K562 (cell line): ENCODE results near the gene GCC1. TPM values are rescaled to one million over a fixed set of nuclear protein-coding genes. Genes with fewer than 3 reads are reported as not detected.

ENCODE experiments used
- ATF1 ChIP-seq, 2 experiments: fragments of 450-650 bp in 1 of 2; IDR thresholded peaks; 2 replicates each; pipeline ENCODE4 v1.6.1; 2016; ENCODE audit warnings: missing compliant biosample characterization in 1 of 2, missing genetic modification characterization in 1 of 2
- EP300 ChIP-seq: IDR thresholded peaks from 2 replicates; pipeline ENCODE4 v1.6.1; 2012; ENCODE audit warnings: low read length, improper control_type of control experiment
- ETV6 ChIP-seq, 3 experiments: fragments of 150-350 bp in 1 of 3; sonication (generic) in 1 of 3; formaldehyde crosslinking in 1 of 3; IDR thresholded peaks; 2 replicates each; pipeline versions ENCODE4 v1.6.1 to v1.8.0; 2014 to 2022; ENCODE audit warnings: borderline replicate concordance in 2 of 3, low read depth in 2 of 3, antibody characterized with exemption in 1 of 3, low read length in 1 of 3, mild to moderate bottlenecking in 1 of 3, missing genetic modification reagents in 1 of 3
- FOXO4 ChIP-seq: fragments of 450-650 bp; formaldehyde crosslinking; IDR thresholded peaks from 2 replicates; pipeline ENCODE4 v1.4.0; 2020; ENCODE audit warnings: mild to moderate bottlenecking, moderate library complexity
- HDGF ChIP-seq: fragments of 450-650 bp; IDR thresholded peaks from 2 replicates; pipeline ENCODE4 v1.6.1; 2016
- KAT8 ChIP-seq: fragments of 450-650 bp; IDR thresholded peaks from 2 replicates; pipeline ENCODE4 v1.6.1; 2016; ENCODE audit warnings: low read depth, mild to moderate bottlenecking
- MCM3 ChIP-seq: fragments of 450-650 bp; IDR thresholded peaks from 2 replicates; pipeline ENCODE4 v1.6.1; 2016
- NCOA4 ChIP-seq: fragments of 450-650 bp; IDR thresholded peaks from 2 replicates; pipeline ENCODE4 v1.6.1; 2018; ENCODE audit warnings: mild to moderate bottlenecking; ENCODE audit not compliant: partially characterized antibody
- RBM17 ChIP-seq: fragments of 200-400 bp; formaldehyde crosslinking; IDR thresholded peaks from 2 replicates; pipeline ENCODE4 v1.6.1; 2017; ENCODE audit warnings: low read depth, mild to moderate bottlenecking, low read length, borderline replicate concordance
- RFX5 ChIP-seq: IDR thresholded peaks from 2 replicates; pipeline ENCODE4 v1.6.1; 2011; ENCODE audit warnings: low read depth, mild to moderate bottlenecking, improper control_type of control experiment, low read length
- SREBF1 ChIP-seq: fragments of 150-350 bp; IDR thresholded peaks from 2 replicates; pipeline ENCODE4 v1.6.1; 2014; ENCODE audit warnings: antibody characterized with exemption, low read depth, low read length, borderline replicate concordance
- TAF1 ChIP-seq: IDR thresholded peaks from 2 replicates; pipeline ENCODE4 v1.6.1; 2011; ENCODE audit warnings: mild to moderate bottlenecking, low read length, moderate library complexity; ENCODE audit not compliant: insufficient read depth, control insufficient read depth, severe bottlenecking; ENCODE audit errors: extremely low read depth
- TRIM24 ChIP-seq, 2 experiments: fragments of 450-650 bp; IDR thresholded peaks; 2 replicates each; pipeline ENCODE4 v1.6.1; 2016
- ZNF41 ChIP-seq: fragments of 250-450 bp; sonication (Bioruptor Pico); conservative IDR thresholded peaks from 2 replicates; pipeline ENCODE4 v1.4.0; 2020; ENCODE audit warnings: mild to moderate bottlenecking
- ZNF592 ChIP-seq: fragments of 450-650 bp; IDR thresholded peaks from 2 replicates; pipeline ENCODE4 v1.6.1; 2017; ENCODE audit warnings: antibody characterized with exemption, mild to moderate bottlenecking
- polyA plus RNA-seq, 8 experiments: library from polyadenylated mRNA; depleted of rRNA in 4 of 8; stranded (reverse) in 5 of 8; unstranded in 3 of 8; fragments of >200 nt; fragmentation: Nextera tagmentation in 2 of 8; fragmentation: Illumina TruSeq in 1 of 8; extraction: Ambion mirVana in 2 of 8; extraction: Trizol in 1 of 8; gene quantifications; 2 replicates each; pipeline versions ENCODE4 v1.2.1 to v1.2.3, GENCODE V29; 2011 to 2014; ENCODE audit warnings: inconsistent platforms in 1 of 8, missing spikeins in 1 of 8
- total RNA-seq, 7 experiments: library from RNA; depleted of rRNA in 6 of 7; stranded (reverse); fragments of >200 nt in 6 of 7; fragmentation: Illumina TruSeq in 2 of 7; extraction: Trizol in 2 of 7; gene quantifications; 2 replicates each; pipeline versions ENCODE4 v1.2.1 to v1.2.3, GENCODE V29; 2011 to 2021; ENCODE audit warnings: low replicate concordance in 1 of 7
- TF ChIP-seq, protein P1 (sequence below): fragments of 450-650 bp; IDR thresholded peaks from 2 replicates; pipeline ENCODE4 v1.6.1; 2017; ENCODE audit warnings: mild to moderate bottlenecking, moderate library complexity
- TF ChIP-seq, protein P2 (sequence below): sonication (generic); formaldehyde crosslinking; IDR thresholded peaks from 2 replicates; pipeline ENCODE4 v1.8.1; 2023; ENCODE audit warnings: mild to moderate bottlenecking, missing genetic modification reagents

The GCC1 gene
- total and polyA plus RNA-seq, 9 of the 15 experiments (the other 6 are each of a cell fraction or from before 2014, with no cell fraction given) = 1.9 to 19.8 (median 10.9) TPM

DNA sequence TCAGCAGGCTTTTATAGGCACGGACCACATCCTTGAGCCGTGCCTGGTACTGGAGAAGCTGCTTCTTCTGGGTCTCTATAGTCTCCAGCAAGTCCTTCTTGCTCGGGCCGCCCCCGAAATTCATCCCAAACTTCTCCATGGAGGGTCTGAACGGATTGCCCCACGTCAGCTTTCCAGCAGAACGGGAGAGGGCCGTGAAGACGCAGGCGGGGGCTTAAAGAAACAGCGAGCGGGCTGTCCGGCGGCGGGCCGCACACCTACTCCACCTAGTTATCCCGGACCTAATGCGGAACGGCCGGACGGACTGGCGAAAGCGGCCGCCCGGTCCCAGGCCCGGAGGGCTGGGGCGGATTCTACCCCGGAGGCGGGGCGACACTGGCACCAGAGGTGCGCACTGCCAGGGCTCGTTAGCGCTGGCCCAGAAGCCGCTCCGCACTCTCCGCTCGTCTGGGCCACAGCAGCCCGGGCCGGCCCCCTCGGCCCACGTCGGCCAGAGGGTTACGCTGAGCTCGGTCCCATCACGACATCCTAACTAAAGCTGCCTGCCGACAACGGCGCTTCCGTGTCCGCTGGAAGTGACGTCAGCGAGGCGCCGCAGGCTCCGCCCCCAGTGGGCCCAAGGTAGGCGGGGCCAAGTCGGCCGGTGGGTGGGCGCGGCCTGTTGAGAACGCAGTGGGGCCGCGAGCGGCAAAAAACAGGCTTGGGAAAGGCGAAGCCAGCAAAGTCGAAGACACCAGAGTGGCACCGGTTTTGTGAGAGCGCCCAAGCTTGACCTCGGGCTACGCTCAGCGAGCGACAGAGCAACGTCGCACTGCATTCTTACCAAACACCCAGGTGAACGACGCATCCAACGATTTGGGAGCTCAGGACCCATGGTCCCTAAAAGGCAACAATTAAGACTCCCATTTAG, at the start of gene GCC1 (continued):
- peak; percentile 74 for TF ChIP-seq ZNF592
- no peak for TF ChIP-seq ETV6 (IDR thresholded peaks at IDR 0.05; ENCODE audit: borderline replicate concordance in 1 of 2, low read depth in 2 of 2, low read length in 1 of 2)
- TF ChIP-seq ETV6 (CRISPR knock-in tag; IDR thresholded peaks at IDR 0.05; ENCODE audit: borderline replicate concordance) = no peak
- TF ChIP-seq MCM3 = no peak
- TF ChIP-seq EP300 = no peak
- TF ChIP-seq TRIM24 (IDR thresholded peaks at IDR 0.05) = peak; percentile 5 to 64; a peak in 2 of 4 replicates
- TF ChIP-seq, protein P1, sequence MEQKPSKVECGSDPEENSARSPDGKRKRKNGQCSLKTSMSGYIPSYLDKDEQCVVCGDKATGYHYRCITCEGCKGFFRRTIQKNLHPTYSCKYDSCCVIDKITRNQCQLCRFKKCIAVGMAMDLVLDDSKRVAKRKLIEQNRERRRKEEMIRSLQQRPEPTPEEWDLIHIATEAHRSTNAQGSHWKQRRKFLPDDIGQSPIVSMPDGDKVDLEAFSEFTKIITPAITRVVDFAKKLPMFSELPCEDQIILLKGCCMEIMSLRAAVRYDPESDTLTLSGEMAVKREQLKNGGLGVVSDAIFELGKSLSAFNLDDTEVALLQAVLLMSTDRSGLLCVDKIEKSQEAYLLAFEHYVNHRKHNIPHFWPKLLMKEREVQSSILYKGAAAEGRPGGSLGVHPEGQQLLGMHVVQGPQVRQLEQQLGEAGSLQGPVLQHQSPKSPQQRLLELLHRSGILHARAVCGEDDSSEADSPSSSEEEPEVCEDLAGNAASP = no peak
- TF ChIP-seq ZNF41 = 0 out of 2 replicates have a peak, but pooled peaks have one; percentile 35
- 0 out of 2 replicates have a peak, but pooled peaks have one; percentile 29 for TF ChIP-seq RFX5
- 0 out of 2 replicates have a peak, but pooled peaks have one; percentile 72 for TF ChIP-seq FOXO4 (CRISPR knock-in tag)
- TF ChIP-seq SREBF1 = no peak
- TF ChIP-seq KAT8 = no peak
- 0 out of 2 replicates have a peak, but pooled peaks have one; percentile 27 for TF ChIP-seq HDGF
- no peak for TF ChIP-seq RBM17
- TF ChIP-seq ATF1 (CRISPR knock-in tag; IDR thresholded peaks at IDR 0.05) = peak; percentile 88
- peak; percentile 99 for TF ChIP-seq ATF1 (tag; IDR thresholded peaks at IDR 0.05)
- peak; percentile 80 for TF ChIP-seq TAF1
- TF ChIP-seq NCOA4 = no peak
- TF ChIP-seq, protein P2, sequence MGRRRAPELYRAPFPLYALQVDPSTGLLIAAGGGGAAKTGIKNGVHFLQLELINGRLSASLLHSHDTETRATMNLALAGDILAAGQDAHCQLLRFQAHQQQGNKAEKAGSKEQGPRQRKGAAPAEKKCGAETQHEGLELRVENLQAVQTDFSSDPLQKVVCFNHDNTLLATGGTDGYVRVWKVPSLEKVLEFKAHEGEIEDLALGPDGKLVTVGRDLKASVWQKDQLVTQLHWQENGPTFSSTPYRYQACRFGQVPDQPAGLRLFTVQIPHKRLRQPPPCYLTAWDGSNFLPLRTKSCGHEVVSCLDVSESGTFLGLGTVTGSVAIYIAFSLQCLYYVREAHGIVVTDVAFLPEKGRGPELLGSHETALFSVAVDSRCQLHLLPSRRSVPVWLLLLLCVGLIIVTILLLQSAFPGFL (CRISPR knock-in tag) = 0 out of 2 replicates have a peak, but pooled peaks have one; percentile 69
